K562 (cell line): ENCODE measurements around the gene KIF6. TPM values are rescaled to one million over a fixed set of nuclear protein-coding genes. Genes with fewer than 3 reads are reported as not detected.

Source experiments
- ATAC-seq: fragments of 200-7000 bp; cut with Tn5 transposase; 3 replicates; pipeline ENCODE4 v1.9.1; 2020; ENCODE audit warnings: moderate library complexity
- BruUV-seq: library from RNA; stranded (reverse); fragments of 400-500 nt; replicated peaks from 2 replicates; lab custom pipeline; 2021; lab: Mats Ljungman, UMichigan
- CTCF ChIA-PET: fragments of 300-600 bp; formaldehyde crosslinking; extraction: SDS; loops from one replicate; lab custom pipeline; 2021; ENCODE audit warnings: low intra/inter-chr PET ratio; lab: Yijun Ruan, JAX
- POLR2A ChIA-PET: fragments of 300-600, 350-650 bp; sonication (Branson Sonifier 250); formaldehyde crosslinking; extraction: SDS; loops from one replicate; lab custom pipeline; 2021; ENCODE audit warnings: antibody characterized with exemption, inconsistent platforms; lab: Yijun Ruan, JAX
- DNase-seq, 4 experiments: peaks; one replicate each; pipeline versions ENCODE4 v3.0.0 to v3.0.0-alpha.2; 2011 to 2018; ENCODE audit warnings: low spot score in 3 of 4, mixed read lengths in 3 of 4; ENCODE audit errors: extremely low read depth in 1 of 4
- FAIRE-seq: peaks from 2 replicates; lab custom pipeline; 2011; peaks lifted over from hg19 to GRCh38; lab: Jason Lieb, UNC
- H2AFZ ChIP-seq: 2 replicates; pipeline ENCODE4 v1.6.0; 2011; ENCODE audit warnings: low read depth, low read length, control low read depth, inconsistent platforms
- H3K27ac ChIP-seq: fragments of 200-600 bp; 3 replicates; pipeline ENCODE4 v1.8.0; 2011; ENCODE audit warnings: low read depth, mild to moderate bottlenecking, control low read depth, inconsistent platforms, low read length, moderate library complexity, mixed read lengths; ENCODE audit errors: extremely low read depth
- H3K27me3 ChIP-seq, 2 experiments: fragments of 300-600 bp in 1 of 2; 2 replicates in 1 of 2; 3 replicates in 1 of 2; pipeline versions ENCODE4 v1.6.0 to v1.8.0; 2011; ENCODE audit warnings: inconsistent platforms in 2 of 2, low read length in 2 of 2, mild to moderate bottlenecking in 1 of 2, mixed read lengths in 1 of 2, moderate library complexity in 1 of 2; ENCODE audit not compliant: control insufficient read depth in 2 of 2, insufficient read depth in 2 of 2
- H3K36me3 ChIP-seq: fragments of 300-600 bp; 3 replicates; pipeline ENCODE4 v1.8.0; 2011; ENCODE audit warnings: mild to moderate bottlenecking, low read length, inconsistent platforms; ENCODE audit not compliant: control insufficient read depth, insufficient read depth
- H3K4me1 ChIP-seq, 2 experiments: fragments of 200-600 bp in 1 of 2; replicated peaks in 1 of 2; 2 replicates in 1 of 2; 3 replicates in 1 of 2; pipeline versions ENCODE4 v1.5.1 to v1.8.0; 2011; ENCODE audit warnings: inconsistent platforms in 2 of 2, low read length in 2 of 2, mild to moderate bottlenecking in 1 of 2, mixed read lengths in 1 of 2, moderate library complexity in 1 of 2; ENCODE audit not compliant: control insufficient read depth in 2 of 2, insufficient read depth in 2 of 2
- H3K4me2 ChIP-seq: 2 replicates; pipeline ENCODE4 v1.6.1; 2011; ENCODE audit warnings: low read length, control low read depth, inconsistent platforms, mixed read lengths; ENCODE audit not compliant: insufficient read depth
- H3K4me3 ChIP-seq: fragments of 200-600 bp; sonication (generic), shearing (Covaris generic); 2 replicates; pipeline ENCODE4 v1.5.1; 2016; ENCODE audit warnings: control low read depth, inconsistent platforms
- H3K79me2 ChIP-seq: fragments of 200-600 bp; 3 replicates; pipeline ENCODE4 v1.8.0; 2011; ENCODE audit warnings: low read length, inconsistent platforms; ENCODE audit not compliant: control insufficient read depth, insufficient read depth
- H3K9ac ChIP-seq, 2 experiments: 2 replicates each; pipeline versions ENCODE4 v1.6.0 to v1.6.1; 2011; ENCODE audit warnings: low read depth in 2 of 2, low read length in 2 of 2, control low read depth in 1 of 2, inconsistent platforms in 1 of 2, mild to moderate bottlenecking in 1 of 2, mixed read lengths in 1 of 2; ENCODE audit not compliant: insufficient read depth in 1 of 2
- H3K9me1 ChIP-seq: one replicate; pipeline ENCODE4 v1.6.0; 2011; ENCODE audit warnings: inconsistent platforms, mild to moderate bottlenecking, low read length, moderate library complexity; ENCODE audit not compliant: control insufficient read depth, insufficient read depth
- H3K9me3 ChIP-seq: replicated peaks from 2 replicates; pipeline ENCODE4 v1.5.1; 2011; ENCODE audit warnings: low read depth, low read length, inconsistent platforms; ENCODE audit not compliant: control insufficient read depth, insufficient read depth
- H4K20me1 ChIP-seq: replicated peaks from 2 replicates; pipeline ENCODE4 v1.6.1; 2011; ENCODE audit warnings: low read length, inconsistent platforms, mixed read lengths; ENCODE audit not compliant: control insufficient read depth, insufficient read depth
- HDAC3 ChIP-seq: fragments of 450-650 bp; IDR thresholded peaks from 2 replicates; pipeline ENCODE4 v1.6.1; 2018; ENCODE audit warnings: borderline replicate concordance, mild to moderate bottlenecking, moderate library complexity; ENCODE audit not compliant: partially characterized antibody
- IRF9 ChIP-seq: fragments of 450-650 bp; IDR thresholded peaks from 2 replicates; pipeline ENCODE4 v1.6.1; 2016; ENCODE audit warnings: missing biosample characterization, missing genetic modification characterization
- ZMIZ1 ChIP-seq, 2 experiments: fragments of 150-350 bp in 1 of 2; IDR thresholded peaks; 2 replicates each; pipeline ENCODE4 v1.6.1; 2012 to 2016; ENCODE audit warnings: low read depth in 2 of 2, low read length in 2 of 2, mild to moderate bottlenecking in 1 of 2, moderate library complexity in 1 of 2
- ZNF75A ChIP-seq: fragments of 450-650 bp; formaldehyde crosslinking; IDR thresholded peaks from 2 replicates; pipeline ENCODE4 v1.4.0; 2020; ENCODE audit warnings: mild to moderate bottlenecking
- WGBS: fragments of 100-300 bp; shearing (Covaris generic); methylation state at CpG from one replicate; pipeline ENCODE4 v1.1.6; 2016; ENCODE audit warnings: low coverage, mixed read lengths; ENCODE audit not compliant: insufficient coverage; ENCODE audit errors: missing lambda C conversion rate; 5-methylcytosine and 5-hydroxymethylcytosine counted together
- in situ Hi-C: fragments of 300-500 bp; cut with MboI; formaldehyde crosslinking; loops from 4 replicates; pipeline ENCODE4 v1.15.0; 2018; ENCODE audit warnings: inconsistent platforms, mixed read lengths
- intact Hi-C: fragments of 100-400 bp; cut with micrococcal nuclease; formaldehyde crosslinking; loops from 2 replicates; pipeline ENCODE4 v1.14.2; 2022
- polyA plus RNA-seq, 8 experiments: library from polyadenylated mRNA; depleted of rRNA in 4 of 8; stranded (reverse) in 5 of 8; unstranded in 3 of 8; fragments of >200 nt; fragmentation: Nextera tagmentation in 2 of 8; fragmentation: Illumina TruSeq in 1 of 8; extraction: Ambion mirVana in 2 of 8; extraction: Trizol in 1 of 8; gene quantifications; 2 replicates each; pipeline versions ENCODE4 v1.2.1 to v1.2.3, GENCODE V29; 2011 to 2014; ENCODE audit warnings: inconsistent platforms in 1 of 8, missing spikeins in 1 of 8
- total RNA-seq, 7 experiments: library from RNA; depleted of rRNA in 6 of 7; stranded (reverse); fragments of >200 nt in 6 of 7; fragmentation: Illumina TruSeq in 2 of 7; extraction: Trizol in 2 of 7; gene quantifications; 2 replicates each; pipeline versions ENCODE4 v1.2.1 to v1.2.3, GENCODE V29; 2011 to 2021; ENCODE audit warnings: low replicate concordance in 1 of 7

The KIF6 gene
- total and polyA plus RNA-seq, 9 of the 15 experiments (the other 6 are each of a cell fraction or from before 2014, with no cell fraction given) = not detected

- Histone ChIP-seq H3K4me3 (no peak overlapping the region), H3K9me3 (no peaks in the 10 kb centered on the region), H2AFZ (no peak overlapping the region), H3K9ac (no peak overlapping the region), H3K27ac (no peak overlapping the region), H3K4me1 (no peaks in the 10 kb centered on the region), H3K9me1 (no peaks in the 10 kb centered on the region), H3K27me3 (no peaks in the 10 kb centered on the region), H3K79me2 (no peaks in the 10 kb centered on the region), H4K20me1 (no peaks in the 10 kb centered on the region), H3K36me3 (no peaks in the 10 kb centered on the region), H3K4me2 (no peak overlapping the region)
- intact Hi-C loops (no loop called here), in situ Hi-C loops (no loop called here)
- no TSS peak for BruUV-seq
- TF ChIP-seq ZNF75A (no peak), HDAC3 (no peak), IRF9 (tag) (no peak), ZMIZ1 (IDR thresholded peaks at IDR 0.05; ENCODE audit: low read depth in 2 of 2, low read length in 2 of 2) (no peak)
- ATAC-seq (no peak), DNase-seq (no peak), FAIRE-seq (no peak)
- WGBS = 0% methylated on average over 3 of the region's 3 CpGs
- CTCF ChIA-PET = no interaction called here
- POLR2A ChIA-PET = no interaction called here
Observed at GRCh38 chr6:39760226-39760952, 35.2 kb upstream of the KIF6 start.
